Measurements from ENCODE around the gene ASNS.

DNA sequence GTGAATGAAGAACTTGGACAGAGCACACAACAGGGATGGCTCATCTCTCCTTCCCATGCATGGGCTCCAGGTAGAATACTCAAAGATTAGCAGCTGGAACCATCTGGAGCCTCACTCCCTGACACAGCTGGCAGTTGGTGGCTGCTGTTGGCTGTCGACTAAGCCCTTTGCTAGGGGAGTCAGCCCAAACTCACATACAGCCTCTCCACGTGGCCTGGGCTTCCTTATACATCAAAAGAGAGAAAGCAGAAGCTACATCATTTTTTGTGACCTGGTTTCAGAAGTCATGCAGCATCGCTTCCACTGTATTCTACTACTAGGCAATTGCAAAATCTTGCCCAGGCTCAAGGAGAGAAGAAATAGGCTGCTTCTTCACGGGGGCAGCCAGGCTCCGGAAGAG, 24.4 kb downstream of the ASNS start:
- no peak for TF ChIP-seq POLR2AphosphoS5 (IDR thresholded peaks at IDR 0.05)
- no peak for TF ChIP-seq POLR2A (IDR thresholded peaks at IDR 0.05)

Measured in breast epithelium (tissue), 3 donors.